A549 (cell line): ENCODE data around the gene LASP1. TPM values are rescaled to one million over a fixed set of nuclear protein-coding genes. Genes with fewer than 3 reads are reported as not detected.

Experiments used
- ATAC-seq, 2 experiments: fragments of 200-7000 bp in 1 of 2; fragments of >200 bp in 1 of 2; cut with Nextera tagmentation in 1 of 2; cut with Tn5 transposase in 1 of 2; 3 replicates each; pipeline versions ENCODE4 v1.8.0 to v1.9.1; 2018 to 2020; ENCODE audit warnings: mild to moderate bottlenecking in 1 of 2, moderate library complexity in 1 of 2
- CTCF ChIA-PET: fragments of 300-600 bp; sonication (Branson Sonifier 250); formaldehyde crosslinking; extraction: SDS; loops from one replicate; lab custom pipeline; 2021; ENCODE audit warnings: antibody characterized with exemption, inconsistent platforms; lab: Yijun Ruan, JAX
- POLR2A ChIA-PET: fragments of 350-600 bp; formaldehyde crosslinking; extraction: SDS; loops from one replicate; lab custom pipeline; 2021; ENCODE audit warnings: antibody characterized with exemption, inconsistent platforms; lab: Yijun Ruan, JAX
- DNase-seq, 2 experiments: peaks; one replicate each; pipeline versions ENCODE4 v3.0.0 to v3.0.0-alpha.2; 2011 to 2016; ENCODE audit warnings: low read depth in 1 of 2, low spot score in 1 of 2
- FAIRE-seq: peaks from 2 replicates; lab custom pipeline; 2011; peaks lifted over from hg19 to GRCh38; lab: Jason Lieb, UNC
- H3K27ac ChIP-seq, 2 experiments: fragments of >200 bp; sonication (Bioruptor Twin); formaldehyde crosslinking; 3 replicates each; pipeline ENCODE4 v1.5.1; 2016 to 2017
- H3K4me1 ChIP-seq: fragments of >200 bp; sonication (Bioruptor Twin); formaldehyde crosslinking; 3 replicates; pipeline ENCODE4 v1.6.1; 2016
- H3K4me2 ChIP-seq: fragments of >200 bp; sonication (Bioruptor Twin); formaldehyde crosslinking; 3 replicates; pipeline ENCODE4 v1.6.1; 2016
- H3K4me3 ChIP-seq: fragments of >200 bp; sonication (Bioruptor Twin); formaldehyde crosslinking; 3 replicates; pipeline ENCODE4 v1.5.1; 2016
- H3K9me3 ChIP-seq: fragments of >200 bp; sonication (Bioruptor Twin); formaldehyde crosslinking; 3 replicates; pipeline ENCODE4 v1.6.1; 2016
- BCL3 ChIP-seq: fragments of >200 bp; sonication (Bioruptor Twin); formaldehyde crosslinking; IDR thresholded peaks from 3 replicates; pipeline ENCODE4 v1.6.1; 2016
- BHLHE40 ChIP-seq: IDR thresholded peaks from 2 replicates; pipeline ENCODE4 v1.6.1; 2012; ENCODE audit warnings: low read depth, low read length, inconsistent platforms
- EP300 ChIP-seq, 2 experiments: fragments of >200 bp; sonication (Bioruptor Twin); formaldehyde crosslinking; IDR thresholded peaks; 2 replicates in 1 of 2; 3 replicates in 1 of 2; pipeline ENCODE4 v1.6.1; 2016 to 2017
- FOXS1 ChIP-seq: fragments of 250-450 bp; sonication (Bioruptor Pico); IDR thresholded peaks from 2 replicates; pipeline ENCODE4 v1.5.0; 2020; ENCODE audit warnings: mild to moderate bottlenecking, moderate library complexity
- HEYL ChIP-seq: fragments of 250-450 bp; sonication (Bioruptor Pico); IDR thresholded peaks from 2 replicates; pipeline ENCODE4 v1.8.0; 2021; ENCODE audit warnings: mild to moderate bottlenecking, moderate library complexity
- HMGXB4 ChIP-seq: fragments of 250-450 bp; sonication (Bioruptor Pico); IDR thresholded peaks from 2 replicates; pipeline ENCODE4 v1.5.0; 2021; ENCODE audit warnings: mild to moderate bottlenecking, moderate library complexity, borderline replicate concordance
- JUN ChIP-seq, 2 experiments: fragments of >200 bp; sonication (Bioruptor Twin); formaldehyde crosslinking; IDR thresholded peaks; 2 replicates in 1 of 2; 3 replicates in 1 of 2; pipeline ENCODE4 v1.6.1; 2016 to 2017
- MAX ChIP-seq: IDR thresholded peaks from 2 replicates; pipeline ENCODE4 v1.6.1; 2012
- MAZ ChIP-seq: fragments of 150-350 bp; IDR thresholded peaks from 2 replicates; pipeline ENCODE4 v1.6.1; 2014; ENCODE audit warnings: antibody characterized with exemption, low read depth, low read length, borderline replicate concordance
- MYC ChIP-seq: IDR thresholded peaks from 2 replicates; pipeline ENCODE4 v1.6.1; 2012; ENCODE audit warnings: mild to moderate bottlenecking, inconsistent platforms, low read length, improper control_type of control experiment, borderline replicate concordance
- NFE2L2 ChIP-seq: fragments of 150-350 bp; conservative IDR thresholded peaks from 2 replicates; pipeline ENCODE4 v1.6.1; 2014; ENCODE audit warnings: low read length
- PBX3 ChIP-seq: IDR thresholded peaks from 2 replicates; pipeline ENCODE4 v1.6.1; 2012
- RCOR1 ChIP-seq: fragments of 150-350 bp; IDR thresholded peaks from 2 replicates; pipeline ENCODE4 v1.6.1; 2014; ENCODE audit warnings: antibody characterized with exemption, low read length, low read depth
- REST ChIP-seq: fragments of 200-600 bp; sonication (generic); IDR thresholded peaks from 2 replicates; pipeline ENCODE4 v1.6.1; 2016; ENCODE audit warnings: antibody characterized with exemption, mild to moderate bottlenecking, moderate library complexity
- TFCP2L1 ChIP-seq: fragments of 250-450 bp; sonication (Bioruptor Pico); IDR thresholded peaks from 2 replicates; pipeline ENCODE4 v1.5.0; 2021; ENCODE audit warnings: mild to moderate bottlenecking
- USF2 ChIP-seq: fragments of 450-650 bp; IDR thresholded peaks from 2 replicates; pipeline ENCODE4 v1.6.1; 2014; ENCODE audit warnings: antibody characterized with exemption
- WGBS: methylation state at CpG from one replicate; pipeline ENCODE4 v1.1.6; 2017; ENCODE audit errors: missing lambda C conversion rate; 5-methylcytosine and 5-hydroxymethylcytosine counted together
- polyA plus RNA-seq, 4 experiments: library from polyadenylated mRNA; depleted of rRNA in 3 of 4; stranded (reverse); fragments of >200 nt; fragmentation: RNase III in 1 of 4; extraction: RNeasy Plus Mini Kit Qiagen cat#74134 plus additional on column Dnase treatment in 1 of 4; gene quantifications; 2 replicates in 3 of 4; 3 replicates in 1 of 4; pipeline ENCODE4 v1.2.3, GENCODE V29; 2011 to 2017

Gene LASP1
- polyA plus RNA-seq, 2 of the 4 experiments (the other 2 are of a cell fraction), result 145 to 281 TPM

- TF ChIP-seq FOXS1 (no peak), BCL3 (0 out of 3 replicates have a peak, but pooled peaks have one; percentile 43), USF2 (no peak), MYC (no peak), PBX3 (no peak), BHLHE40 (no peak), TFCP2L1 (no peak)
Measured at GRCh38 chr17:38879878-38880665, 10.2 kb downstream of the LASP1 start (continued).

GRCh38 chr17:38881600-38882191 is 11.8 kb downstream of the LASP1 start:
- WGBS, result 42% methylated on average over 8 of the region's 8 CpGs
- Histone ChIP-seq H3K27ac (peak overlapping the region; percentile 91 to 98), H3K4me3 (peak overlapping the region; percentile 3; the same call in 2 of the 3 replicates), H3K4me1 (peaks cover 100% of the 10 kb centered on the region), H3K9me3 (no peaks in the 10 kb centered on the region), H3K4me2 (peak overlapping the region; percentile 86)
- peak; percentile 94 for TF ChIP-seq USF2
- 0 out of 5 replicates have a peak, but pooled peaks of 1 of the 2 experiments have one; percentile 19 for TF ChIP-seq JUN (IDR thresholded peaks at IDR 0.05)
- TF ChIP-seq NFE2L2, result no peak
- peak; percentile 93 for TF ChIP-seq MAX
- TF ChIP-seq BHLHE40, result peak; percentile 6; the same call in 1 of the 2 replicates
- ChIA-PET POLR2A (interaction anchor here (1.0 to 5.2 kb wide), 3 partner anchors 11 to 20 kb away, joined by 3 to 33 read pairs (median 4); partner anchors contain the start of gene LASP1), CTCF (interaction anchor here (0.5 to 4.6 kb wide), 10 partner anchors 10 to 288 kb away, joined by 3 to 39 read pairs (median 4); partner anchors contain the start of gene LASP1)
- ATAC-seq (no peak), DNase-seq (peak in 1 of 2 experiments; percentile 58), FAIRE-seq (no peak)

- H3K4me2 ChIP-seq, result peak overlapping the region; percentile 86; the same call in 2 of the 3 replicates
- FAIRE-seq, result no peak
- WGBS, result 71% methylated on average over 2 of the region's 2 CpGs
Measured at GRCh38 chr17:38882870-38883269, 13.0 kb downstream of the LASP1 start.

More at GRCh38 chr17:38882870-38883269, 13.0 kb downstream of the LASP1 start:
- ChIA-PET POLR2A (interaction anchor here (1.6 to 5.2 kb wide), 2 partner anchors 10 to 12 kb away, joined by 3 to 33 read pairs; partner anchors contain the start of gene LASP1), CTCF (interaction anchor here (1.2 to 4.6 kb wide), 4 partner anchors 9 to 100 kb away, joined by 4 to 39 read pairs (median 4); partner anchors contain the start of gene LASP1)
- Histone ChIP-seq H3K27ac (peak overlapping the region; percentile 18 to 98; a peak in 3 of 6 replicates), H3K4me1 (peaks cover 95% of the 10 kb centered on the region), H3K4me3 (no peak overlapping the region), H3K9me3 (no peaks in the 10 kb centered on the region)
- no peak for DNase-seq
- ATAC-seq, result no peak
- TF ChIP-seq REST (no peak), HEYL (CRISPR knock-in tag) (no peak), HMGXB4 (no peak), EP300 (IDR thresholded peaks at IDR 0.05) (no peak), RCOR1 (no peak), MAZ (no peak)
